ENCODE results near the gene DAP3. TPM values are rescaled to one million over a fixed set of nuclear protein-coding genes. Genes with fewer than 3 reads are reported as not detected.
"Not testable (repeated sequence)": the region's sequence is repeated elsewhere in the genome, so short reads cannot be mapped to it uniquely, and the experiment has no call there.

Gene DAP3
- total and polyA plus RNA-seq, 2 of the 8 experiments (the other 6 are each of a cell fraction or from before 2014, with no cell fraction given) = 66.3 to 87.1 TPM

DNA sequence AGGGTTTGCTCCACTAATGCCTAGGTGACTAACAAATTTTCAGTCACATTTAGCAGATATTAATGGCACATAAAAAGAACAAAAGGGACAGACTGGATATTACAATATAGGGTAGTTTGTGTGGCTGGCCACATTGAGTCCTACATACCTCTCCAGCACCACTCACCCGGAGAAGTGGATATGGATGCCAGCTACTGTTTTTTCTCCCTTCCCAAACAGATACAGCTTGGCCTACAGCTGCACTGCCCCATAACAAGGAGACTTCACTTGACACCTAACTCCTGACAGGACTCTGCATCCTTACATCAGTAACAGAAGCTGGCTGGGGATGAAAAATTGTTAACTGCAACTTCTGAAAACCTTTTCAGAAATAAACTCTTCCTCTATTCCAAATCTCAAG lies 9.9 kb upstream of the DAP3 start:
- H2AK5ac ChIP-seq (ENCODE audit: low read depth, low read length); DNase-seq (ENCODE audit: low read depth in 1 of 2, low spot score in 2 of 2); H2BK20ac ChIP-seq (ENCODE audit: low read length); CTCF ChIA-PET (ENCODE audit: partially characterized antibody); H2BK5ac ChIP-seq (ENCODE audit: low read depth, low read length); H4K8ac ChIP-seq (ENCODE audit: extremely low read depth, insufficient read depth, low read length); H4K5ac ChIP-seq (ENCODE audit: insufficient read length, low read depth, low read length); H3K4ac ChIP-seq (replicated peaks; ENCODE audit: insufficient read length, low read depth, low read length); H4K20me1 ChIP-seq (replicated peaks in 1 of 2; ENCODE audit: control insufficient read depth in 1 of 2, insufficient read depth in 2 of 2, low read length in 2 of 2); H2AFZ ChIP-seq (ENCODE audit: low read length); H2BK120ac ChIP-seq (replicated peaks; ENCODE audit: low read depth, low read length); H3K23me2 ChIP-seq (ENCODE audit: low read depth, low read length); H3K79me1 ChIP-seq (ENCODE audit: low read depth, low read length); FAIRE-seq; H3K4me3 ChIP-seq (ENCODE audit: extremely low read depth in 1 of 4, insufficient read depth in 2 of 4, low read depth in 3 of 4, low read length in 4 of 4); H3K4me2 ChIP-seq (ENCODE audit: insufficient read depth in 1 of 2, low read depth in 2 of 2, low read length in 2 of 2); H3K9ac ChIP-seq (replicated peaks in 1 of 4; ENCODE audit: extremely low read depth in 1 of 4, low read depth in 3 of 4, low read length in 3 of 4); H3K27me3 ChIP-seq (replicated peaks in 1 of 4; ENCODE audit: control insufficient read depth in 3 of 4, extremely low read depth in 1 of 4, insufficient read depth in 3 of 4, low read length in 3 of 4); H3K14ac ChIP-seq (ENCODE audit: insufficient read length); H3K23ac ChIP-seq (ENCODE audit: insufficient read length); POLR2A ChIA-PET (ENCODE audit: partially characterized antibody); H3K9me3 ChIP-seq (ENCODE audit: insufficient read depth in 2 of 2, low read depth in 1 of 2, low read length in 1 of 2); H4K91ac ChIP-seq (replicated peaks; ENCODE audit: insufficient read length, low read length); H3K27ac ChIP-seq (ENCODE audit: low read depth, low read length); H3K56ac ChIP-seq (replicated peaks; ENCODE audit: insufficient read length, low read depth, low read length); H3K4me1 ChIP-seq (replicated peaks in 1 of 4; ENCODE audit: control insufficient read depth in 3 of 4, insufficient read depth in 4 of 4, low read length in 3 of 4); H3K18ac ChIP-seq (ENCODE audit: extremely low read depth, low read length); H2BK12ac ChIP-seq (ENCODE audit: low read depth, low read length); H2BK15ac ChIP-seq (ENCODE audit: low read length): not testable (repeated sequence)
- Histone ChIP-seq H3K36me3 (ENCODE audit: control insufficient read depth in 2 of 4, insufficient read depth in 4 of 4, low read length in 3 of 4) (peaks cover 6 to 41% (median 25%) of the 10 kb centered on the region in 4 experiments; a peak in 6 of 8 replicates), H3K79me2 (ENCODE audit: control insufficient read depth in 1 of 2, insufficient read depth in 2 of 2, low read length in 2 of 2) (peaks cover 0 to 33% of the 10 kb centered on the region in 2 experiments; a peak in 2 of 4 replicates)
- 100% methylated on average over 1 of the region's 1 CpG; no CpG with 5 or more reads in 1 of the 2 experiments for WGBS, 2 experiments (ENCODE audit: extremely low coverage in 1 of 2, insufficient coverage in 1 of 2, insufficient read length in 1 of 2, insufficient replicate concordance in 2 of 2, low coverage in 1 of 2, low lambda C conversion rate in 2 of 2, missing lambda C conversion rate in 1 of 2)
